Germinal center (tissue), 1 donor: Measurements from ENCODE around the gene MCTP1.

Experiments used
- DNase-seq: peaks from one replicate; pipeline ENCODE4 v3.0.0; 2012; ENCODE audit warnings: mixed read lengths, low spot score

MCTP1 gene

GRCh38 chr5:94810281-94810680 lies 474.6 kb downstream of the MCTP1 start:
- DNase-seq, result no peak

- no peak for DNase-seq
Observed at GRCh38 chr5:94808497-94808896, 476.4 kb downstream of the MCTP1 start.

GRCh38 chr5:94807985-94808384 lies 476.9 kb downstream of the MCTP1 start:
- no peak for DNase-seq

- no peak for DNase-seq
Observed at GRCh38 chr5:94802450-94802849, 482.4 kb downstream of the MCTP1 start.

GRCh38 chr5:94796586-94796985 lies 488.3 kb downstream of the MCTP1 start:
- no peak for DNase-seq

- DNase-seq, result peak; percentile 4
Observed at GRCh38 chr5:94793816-94794198, 491.1 kb downstream of the MCTP1 start.

- peak; percentile 43 for DNase-seq
Observed at GRCh38 chr5:94793113-94793815, 491.6 kb downstream of the MCTP1 start.

- no peak for DNase-seq
Observed at GRCh38 chr5:94791829-94792228, 493.1 kb downstream of the MCTP1 start.

GRCh38 chr5:94788527-94788926 lies 496.4 kb downstream of the MCTP1 start:
- DNase-seq, result no peak

GRCh38 chr5:94784536-94785505 lies 500.1 kb downstream of the MCTP1 start:
- no peak for DNase-seq

- no peak for DNase-seq
Observed at GRCh38 chr5:94782383-94782782, 502.5 kb downstream of the MCTP1 start.

GRCh38 chr5:94779684-94780083 lies 505.2 kb downstream of the MCTP1 start:
- DNase-seq, result no peak

GRCh38 chr5:94778732-94779131 lies 506.2 kb downstream of the MCTP1 start:
- no peak for DNase-seq

- no peak for DNase-seq
Observed at GRCh38 chr5:94778299-94778698, 506.6 kb downstream of the MCTP1 start.

GRCh38 chr5:94777056-94777880 lies 507.6 kb downstream of the MCTP1 start:
- DNase-seq, result no peak

- DNase-seq, result no peak
Observed at GRCh38 chr5:94776167-94776566, 508.7 kb downstream of the MCTP1 start.

GRCh38 chr5:94775088-94775487 lies 509.8 kb downstream of the MCTP1 start:
- no peak for DNase-seq

- DNase-seq, result no peak
Observed at GRCh38 chr5:94771742-94772141, 513.2 kb downstream of the MCTP1 start.

GRCh38 chr5:94769996-94770395 lies 514.9 kb downstream of the MCTP1 start:
- DNase-seq, result no peak

GRCh38 chr5:94761786-94762185 lies 523.1 kb downstream of the MCTP1 start:
- no peak for DNase-seq

GRCh38 chr5:94761055-94761454 lies 523.8 kb downstream of the MCTP1 start:
- no peak for DNase-seq

- DNase-seq, result no peak
Observed at GRCh38 chr5:94759961-94760360, 524.9 kb downstream of the MCTP1 start.
